ENCODE results near the gene TPCN2.

TPCN2 gene

GRCh38 chr11:69104856-69105395 lies 56.2 kb downstream of the TPCN2 start:
- no peak for TF ChIP-seq CTCF (IDR thresholded peaks at IDR 0.05; ENCODE audit: low read depth, low read length, missing control alignments)
- no peak overlapping the region for H3K4me3 ChIP-seq (replicated peaks; ENCODE audit: low read depth, low read length)
- DNase-seq (ENCODE audit: extremely low read depth, low read depth) = no peak

GRCh38 chr11:69105461-69106030 lies 56.8 kb downstream of the TPCN2 start:
- no peak for TF ChIP-seq CTCF (IDR thresholded peaks at IDR 0.05; ENCODE audit: low read depth, low read length, missing control alignments)
- no peak for DNase-seq (ENCODE audit: extremely low read depth, low read depth)
- no peak overlapping the region for H3K4me3 ChIP-seq (replicated peaks; ENCODE audit: low read depth, low read length)

GRCh38 chr11:69106031-69106811 lies 57.5 kb downstream of the TPCN2 start:
- TF ChIP-seq CTCF (IDR thresholded peaks at IDR 0.05; ENCODE audit: low read depth, low read length, missing control alignments) = no peak
- no peak for DNase-seq (ENCODE audit: extremely low read depth, low read depth)
- no peak overlapping the region for H3K4me3 ChIP-seq (replicated peaks; ENCODE audit: low read depth, low read length)

DNA sequence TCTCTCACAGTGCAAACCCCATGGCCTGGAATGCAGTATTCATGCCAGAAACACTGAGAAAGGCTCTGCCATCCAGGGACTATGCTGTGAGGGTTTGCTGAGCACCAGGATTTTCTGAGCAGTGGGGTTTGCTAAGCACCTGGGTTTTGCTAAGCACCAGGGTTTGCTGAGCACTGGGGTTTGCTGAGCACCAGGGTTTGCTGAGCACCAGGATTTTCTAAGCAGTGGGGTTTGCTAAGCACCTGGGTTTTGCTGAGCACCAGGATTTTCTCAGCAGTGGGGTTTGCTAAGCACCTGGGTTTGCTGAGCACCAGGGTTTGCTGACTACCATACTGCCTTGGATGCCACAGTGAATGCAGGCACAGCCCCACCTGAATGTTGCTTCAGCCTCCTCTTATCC lies 58.7 kb downstream of the TPCN2 start:
- DNase-seq (ENCODE audit: extremely low read depth, low read depth) = no peak
- no peak for TF ChIP-seq CTCF (IDR thresholded peaks at IDR 0.05; ENCODE audit: low read depth, low read length, missing control alignments)
- no peak overlapping the region for H3K4me3 ChIP-seq (replicated peaks; ENCODE audit: low read depth, low read length)

GRCh38 chr11:69108030-69108429 lies 59.3 kb downstream of the TPCN2 start:
- no peak for DNase-seq (ENCODE audit: extremely low read depth, low read depth)
- no peak overlapping the region for H3K4me3 ChIP-seq (replicated peaks; ENCODE audit: low read depth, low read length)
- no peak for TF ChIP-seq CTCF (IDR thresholded peaks at IDR 0.05; ENCODE audit: low read depth, low read length, missing control alignments)

DNA sequence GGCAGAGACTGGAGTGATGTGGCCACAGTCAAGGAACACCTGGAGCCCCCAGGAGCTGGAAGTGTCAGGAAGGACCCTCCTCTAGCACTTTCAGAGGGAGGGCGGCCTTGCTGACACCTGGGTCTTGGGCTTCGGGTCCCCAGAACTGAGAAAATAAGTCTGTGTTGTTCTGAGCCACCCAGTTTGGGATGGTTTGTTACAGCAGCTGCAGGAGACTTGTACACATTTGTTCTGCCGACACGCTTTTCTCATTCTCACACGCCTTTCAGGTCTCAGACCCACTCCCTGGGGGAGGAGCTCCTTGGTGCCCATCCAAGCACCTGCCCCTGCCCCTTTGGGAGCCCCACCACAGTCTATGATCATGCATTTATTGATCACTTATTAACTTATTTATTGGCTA lies 59.8 kb downstream of the TPCN2 start:
- TF ChIP-seq CTCF (IDR thresholded peaks at IDR 0.05; ENCODE audit: low read depth, low read length, missing control alignments) = no peak
- DNase-seq (ENCODE audit: extremely low read depth, low read depth) = no peak
- no peak overlapping the region for H3K4me3 ChIP-seq (replicated peaks; ENCODE audit: low read depth, low read length)
